Brain microvascular endothelial cell (primary cell): ENCODE measurements around the gene APRT.

Source experiments
- DNase-seq: peaks from one replicate; pipeline ENCODE4 v3.0.0-alpha.2; 2020
- H3K27ac ChIP-seq: fragments of 250-450 bp; sonication (Bioruptor Pico); 2 replicates; pipeline ENCODE4 v1.5.1; 2020; ENCODE audit warnings: mild to moderate bottlenecking, moderate library complexity
- H3K27me3 ChIP-seq: fragments of 250-450 bp; sonication (Bioruptor Pico); replicated peaks from 2 replicates; pipeline ENCODE4 v1.5.1; 2020; ENCODE audit warnings: mild to moderate bottlenecking
- H3K36me3 ChIP-seq: fragments of 250-450 bp; sonication (Bioruptor Pico); replicated peaks from 2 replicates; pipeline ENCODE4 v1.5.1; 2020; ENCODE audit warnings: mild to moderate bottlenecking
- H3K4me3 ChIP-seq: 2 replicates; pipeline ENCODE4 v1.5.1; 2011; ENCODE audit warnings: low read depth, mild to moderate bottlenecking, control low read depth, low read length, moderate library complexity
- in situ Hi-C: cut with HindIII; loops from 2 replicates; pipeline ENCODE4 v1.10.0; 2017; ENCODE audit warnings: low sequenced_read_pairs, low pct_ligation_motif_present
- TF ChIP-seq, protein P1 (sequence below): IDR thresholded peaks from 2 replicates; pipeline ENCODE4 v1.5.1; 2011; ENCODE audit warnings: low read depth, mild to moderate bottlenecking, moderate library complexity, low read length, control low read depth, inconsistent platforms; ENCODE audit errors: missing control alignments

APRT gene

DNA sequence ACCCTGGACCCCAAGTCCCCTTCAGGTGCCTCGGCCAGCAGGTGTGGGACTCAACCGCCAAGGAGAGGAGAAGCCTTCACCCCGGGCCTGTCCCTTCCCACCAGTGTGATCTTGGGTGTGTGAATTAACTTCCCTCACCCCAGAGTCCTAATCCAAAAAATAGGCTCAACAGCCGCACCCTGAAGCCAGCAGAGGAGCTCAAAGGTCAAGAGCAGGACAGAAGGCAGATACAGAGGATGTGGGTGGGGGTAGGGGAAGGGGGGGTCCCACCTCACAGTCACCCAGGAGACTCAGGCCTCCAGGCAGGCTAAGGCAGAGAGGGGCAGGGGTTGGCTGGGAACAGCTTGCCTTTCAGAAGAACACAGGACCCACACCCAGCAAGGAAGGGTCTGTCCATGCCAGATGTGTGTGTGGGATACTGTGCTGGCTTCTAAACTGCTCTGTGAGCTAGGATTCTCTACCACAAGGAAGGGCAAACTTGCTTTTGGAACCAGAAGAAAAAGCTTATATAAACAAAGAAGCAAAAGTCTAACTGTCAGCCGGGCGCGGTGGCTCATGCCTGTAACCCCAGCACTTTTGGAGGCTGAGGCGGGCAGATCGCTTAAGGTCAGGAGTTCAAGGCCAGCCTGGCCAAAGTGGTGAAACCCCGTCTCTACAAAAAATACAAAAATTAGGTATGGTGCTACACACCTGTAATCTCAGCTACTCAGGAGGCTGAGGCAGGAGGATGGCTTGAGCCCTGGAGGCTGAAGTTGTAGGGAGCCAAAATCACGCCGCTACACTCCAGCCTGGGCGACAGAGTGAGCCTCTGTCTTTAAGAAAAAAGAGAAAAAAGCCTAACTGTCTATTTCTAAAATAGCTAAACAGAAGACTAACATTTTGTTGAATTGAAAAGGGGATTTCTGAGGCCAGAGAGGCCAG, 31.3 kb downstream of the APRT start:
- Histone ChIP-seq H3K36me3 (no peaks in the 10 kb centered on the region), H3K27ac (no peak overlapping the region), H3K27me3 (no peaks in the 10 kb centered on the region), H3K4me3 (no peak overlapping the region)
- no peak for DNase-seq
- TF ChIP-seq, protein P1, sequence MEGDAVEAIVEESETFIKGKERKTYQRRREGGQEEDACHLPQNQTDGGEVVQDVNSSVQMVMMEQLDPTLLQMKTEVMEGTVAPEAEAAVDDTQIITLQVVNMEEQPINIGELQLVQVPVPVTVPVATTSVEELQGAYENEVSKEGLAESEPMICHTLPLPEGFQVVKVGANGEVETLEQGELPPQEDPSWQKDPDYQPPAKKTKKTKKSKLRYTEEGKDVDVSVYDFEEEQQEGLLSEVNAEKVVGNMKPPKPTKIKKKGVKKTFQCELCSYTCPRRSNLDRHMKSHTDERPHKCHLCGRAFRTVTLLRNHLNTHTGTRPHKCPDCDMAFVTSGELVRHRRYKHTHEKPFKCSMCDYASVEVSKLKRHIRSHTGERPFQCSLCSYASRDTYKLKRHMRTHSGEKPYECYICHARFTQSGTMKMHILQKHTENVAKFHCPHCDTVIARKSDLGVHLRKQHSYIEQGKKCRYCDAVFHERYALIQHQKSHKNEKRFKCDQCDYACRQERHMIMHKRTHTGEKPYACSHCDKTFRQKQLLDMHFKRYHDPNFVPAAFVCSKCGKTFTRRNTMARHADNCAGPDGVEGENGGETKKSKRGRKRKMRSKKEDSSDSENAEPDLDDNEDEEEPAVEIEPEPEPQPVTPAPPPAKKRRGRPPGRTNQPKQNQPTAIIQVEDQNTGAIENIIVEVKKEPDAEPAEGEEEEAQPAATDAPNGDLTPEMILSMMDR, result no peak
- in situ Hi-C loops, result loop anchor here (10.0 kb wide), 1 partner anchor 96 kb away; the partner anchor contains the start of gene SNAI3

- in situ Hi-C loops, result loop anchor here (10.0 kb wide), 1 partner anchor 95 kb away; the partner anchor contains the start of gene SNAI3
Measured at GRCh38 chr16:88779406-88780141, 32.2 kb downstream of the APRT start.

GRCh38 chr16:88778541-88779065, 33.1 kb downstream of the APRT start:
- no peaks in the 10 kb centered on the region for H3K27me3 ChIP-seq
- H3K4me3 ChIP-seq, result no peak overlapping the region
- no peaks in the 10 kb centered on the region for H3K36me3 ChIP-seq
- no peak for DNase-seq
- no peak overlapping the region for H3K27ac ChIP-seq
- TF ChIP-seq, protein P1, result no peak
- in situ Hi-C loops, result no loop called here

More at GRCh38 chr16:88779406-88780141, 32.2 kb downstream of the APRT start:
- DNase-seq, result no peak
- Histone ChIP-seq H3K36me3 (no peaks in the 10 kb centered on the region), H3K27ac (no peak overlapping the region), H3K27me3 (no peaks in the 10 kb centered on the region), H3K4me3 (no peak overlapping the region)
- TF ChIP-seq, protein P1, result no peak

DNA sequence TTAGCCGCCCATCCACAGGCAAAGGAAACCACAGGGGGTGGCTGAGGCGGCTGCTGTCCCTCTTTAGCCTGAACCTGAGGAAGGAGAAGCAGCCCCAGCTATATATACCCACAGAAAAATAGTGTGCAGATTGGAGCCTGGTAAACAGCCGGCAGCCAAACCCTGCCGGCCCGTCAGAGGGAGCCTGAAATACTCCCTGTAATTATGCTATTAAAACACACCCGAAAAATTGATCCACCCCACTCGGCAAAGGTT, 33.5 kb downstream of the APRT start:
- H3K36me3 ChIP-seq, result no peaks in the 10 kb centered on the region
- in situ Hi-C loops, result no loop called here
- no peaks in the 10 kb centered on the region for H3K27me3 ChIP-seq
- no peak for DNase-seq
- H3K4me3 ChIP-seq, result no peak overlapping the region
- TF ChIP-seq, protein P1, result no peak
- H3K27ac ChIP-seq, result no peak overlapping the region

DNA sequence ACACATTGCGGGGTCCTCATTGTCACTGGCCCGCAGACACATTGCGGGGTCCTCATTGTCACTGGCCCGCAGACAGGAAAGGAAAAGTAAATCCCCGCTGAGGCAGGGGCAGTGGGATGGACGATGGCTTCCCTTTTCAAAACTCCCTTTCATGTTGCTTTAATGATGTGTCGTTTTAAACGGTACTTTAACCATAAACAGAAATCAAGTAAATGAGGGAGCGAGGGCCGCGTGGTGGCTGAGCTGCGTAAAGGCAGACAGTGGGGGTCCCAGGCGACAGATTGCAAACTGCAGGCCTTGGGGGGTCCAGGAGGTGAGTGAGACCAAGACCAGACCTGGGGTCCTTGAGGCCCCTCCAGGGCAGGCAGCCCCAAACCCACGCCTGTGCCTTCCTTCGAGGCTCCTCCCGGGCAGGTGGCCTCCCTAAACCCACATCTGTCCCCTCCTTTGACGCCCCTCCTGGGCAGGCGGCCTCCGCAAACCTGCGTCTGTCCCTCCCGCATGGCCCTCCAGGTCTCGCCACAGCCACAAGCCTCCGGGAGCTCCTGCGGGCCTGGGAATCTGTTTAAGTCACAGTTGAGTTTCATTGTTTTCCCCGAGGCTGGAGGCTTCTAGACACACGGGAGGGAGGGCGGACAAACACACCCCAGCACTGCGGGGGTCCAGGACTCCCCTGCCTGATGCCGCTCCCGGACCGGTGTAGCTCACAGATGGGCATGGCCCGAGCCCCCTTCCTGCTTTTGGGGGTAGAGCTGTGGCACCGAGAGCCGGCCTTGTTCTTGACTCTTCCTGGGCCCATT, 34.1 kb downstream of the APRT start:
- no peak overlapping the region for H3K4me3 ChIP-seq

More for the DNA sequence above, 34.1 kb downstream of the APRT start:
- Histone ChIP-seq H3K36me3 (no peaks in the 10 kb centered on the region), H3K27ac (no peak overlapping the region), H3K27me3 (no peaks in the 10 kb centered on the region)
- TF ChIP-seq, protein P1, result no peak
- DNase-seq, result no peak
- in situ Hi-C loops, result no loop called here
